ENCODE measurements around the gene GIMD1. TPM values are rescaled to one million over a fixed set of nuclear protein-coding genes. Genes with fewer than 3 reads are reported as not detected.

The GIMD1 gene
- total and polyA plus RNA-seq, 9 of the 15 experiments (the other 6 are each of a cell fraction or from before 2014, with no cell fraction given) = not detected

GRCh38 chr4:106347167-106347566, 21.4 kb downstream of the GIMD1 start:
- H3K79me2 ChIP-seq (ENCODE audit: control insufficient read depth, insufficient read depth, low read length) = peaks cover 30% of the 10 kb centered on the region
- DNase-seq (ENCODE audit: extremely low read depth in 1 of 4, low spot score in 3 of 4) (no peak), ATAC-seq (no peak), FAIRE-seq (no peak)
- no peaks in the 10 kb centered on the region for H4K20me1 ChIP-seq (replicated peaks; ENCODE audit: control insufficient read depth, insufficient read depth, low read length)
- WGBS (ENCODE audit: insufficient coverage, low coverage, missing lambda C conversion rate) = 94% methylated on average over 1 of the region's 1 CpG
- no peaks in the 10 kb centered on the region for H3K9me1 ChIP-seq (ENCODE audit: control insufficient read depth, insufficient read depth, low read length)
- no peak overlapping the region for H2AFZ ChIP-seq (ENCODE audit: low read depth, low read length)
- intact Hi-C loops (cut with micrococcal nuclease) = no loop called here
- no peaks in the 10 kb centered on the region for H3K27me3 ChIP-seq (ENCODE audit: control insufficient read depth in 2 of 2, insufficient read depth in 2 of 2, low read length in 2 of 2)
- ChIA-PET CTCF (ENCODE audit: low intra/inter-chr PET ratio) (no interaction called here), POLR2A (no interaction called here)
- H3K9ac ChIP-seq (ENCODE audit: insufficient read depth in 1 of 2, low read depth in 2 of 2, low read length in 2 of 2) = no peak overlapping the region
- no TSS peak for BruUV-seq (replicated peaks)
- no peak overlapping the region for H3K4me2 ChIP-seq (ENCODE audit: insufficient read depth, low read length)
- no peaks in the 10 kb centered on the region for H3K9me3 ChIP-seq (replicated peaks; ENCODE audit: control insufficient read depth, insufficient read depth, low read depth, low read length)
- H3K27ac ChIP-seq (ENCODE audit: extremely low read depth, low read depth, low read length) = no peak overlapping the region
- in situ Hi-C loops (cut with MboI) = no loop called here
- peaks cover 42% of the 10 kb centered on the region; the same call in 2 of the 3 replicates for H3K36me3 ChIP-seq (ENCODE audit: control insufficient read depth, insufficient read depth, low read length)
- H3K4me3 ChIP-seq = no peak overlapping the region
- 0 out of 5 replicates have a peak, but pooled peaks cover 0 to 2% of the 10 kb centered on the region in 2 experiments for H3K4me1 ChIP-seq (replicated peaks in 1 of 2; ENCODE audit: control insufficient read depth in 2 of 2, insufficient read depth in 2 of 2, low read length in 2 of 2)
- TF ChIP-seq FOXM1 (IDR thresholded peaks at IDR 0.05; ENCODE audit: low read depth) (no peak), FOXM1 (CRISPR knock-in tag; IDR thresholded peaks at IDR 0.05; ENCODE audit: low read depth) (no peak), ZNF133 (CRISPR knock-in tag; IDR thresholded peaks at IDR 0.05) (no peak), TCF3 (CRISPR knock-in tag; IDR thresholded peaks at IDR 0.05) (no peak), RBM17 (IDR thresholded peaks at IDR 0.05; ENCODE audit: borderline replicate concordance, low read depth, low read length) (no peak), ZNF3 (CRISPR knock-in tag; IDR thresholded peaks at IDR 0.05) (no peak), RUNX1 (IDR thresholded peaks at IDR 0.05; ENCODE audit: low read depth) (no peak), ZNF316 (IDR thresholded peaks at IDR 0.05) (peak; percentile 80), ZFPM2 (CRISPR knock-in tag; IDR thresholded peaks at IDR 0.05) (no peak), ILK (tag; IDR thresholded peaks at IDR 0.05; ENCODE audit: borderline replicate concordance, low read depth) (no peak), MGA (IDR thresholded peaks at IDR 0.05) (no peak), ZNF280B (CRISPR knock-in tag; IDR thresholded peaks at IDR 0.05) (no peak)

Measured in K562 (cell line).